GM10266 (cell line): ENCODE data around the gene ZNRF4.

Experiments
- DNase-seq: peaks from one replicate; pipeline ENCODE4 v3.0.0; 2012; ENCODE audit errors: extremely low spot score
- CTCF ChIP-seq: IDR thresholded peaks from 2 replicates; pipeline ENCODE4 v1.5.1; 2012; ENCODE audit warnings: mild to moderate bottlenecking, low read depth; ENCODE audit not compliant: control insufficient read depth, insufficient read depth; ENCODE audit errors: missing control alignments

The ZNRF4 gene

DNA sequence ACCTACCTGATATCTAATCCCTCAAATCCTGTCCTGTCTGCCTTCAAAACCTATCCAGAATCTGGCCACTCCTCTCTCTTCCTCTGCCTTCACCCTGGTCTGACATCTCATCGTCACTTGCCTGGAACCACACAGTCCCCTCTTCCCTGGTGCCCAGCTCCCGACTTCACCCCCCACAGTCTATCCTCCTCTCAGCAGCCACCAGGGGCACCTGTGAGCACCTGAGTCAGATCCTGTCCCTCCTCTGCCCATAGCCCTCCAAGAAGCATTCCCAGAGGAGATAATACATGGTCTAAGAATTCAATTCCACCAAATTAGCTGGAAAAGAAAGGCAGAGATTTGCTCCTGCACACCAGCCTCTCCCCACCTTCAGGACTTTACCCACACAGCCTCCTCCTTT lies 48.9 kb downstream of the ZNRF4 start:
- no peak for TF ChIP-seq CTCF
- no peak for DNase-seq
